ENCODE data around the gene BCL7C. TPM values are rescaled to one million over a fixed set of nuclear protein-coding genes. Genes with fewer than 3 reads are reported as not detected.

Gene BCL7C
- total RNA-seq, 1 donor from 2014 or later, result 35.0 TPM

- TF ChIP-seq CTCF (conservative IDR thresholded peaks at IDR 0.05), result no peak
- Mint-ChIP-seq H3K9me3 (no peaks in the 10 kb centered on the region), H3K27me3 (no peaks in the 10 kb centered on the region), H3K27ac (no peak overlapping the region), H3K36me3 (no peaks in the 10 kb centered on the region), H3K4me1 (ENCODE audit: unreplicated experiment) (peaks cover 4% of the 10 kb centered on the region), H3K4me3 (no peak overlapping the region)
- no peak for DNase-seq (ENCODE audit: extremely low spot score, unreplicated experiment)
These were observed 19.0 kb upstream of the BCL7C start for GRCh38 chr16:30912794-30913412.

GRCh38 chr16:30910427-30911029 lies 16.7 kb upstream of the BCL7C start:
- Mint-ChIP-seq H3K36me3 (no peaks in the 10 kb centered on the region), H3K9me3 (no peaks in the 10 kb centered on the region), H3K27me3 (no peaks in the 10 kb centered on the region), H3K4me1 (ENCODE audit: unreplicated experiment) (peaks cover 4% of the 10 kb centered on the region), H3K4me3 (no peak overlapping the region), H3K27ac (no peak overlapping the region)
- no peak for TF ChIP-seq CTCF (conservative IDR thresholded peaks at IDR 0.05)
- DNase-seq (ENCODE audit: extremely low spot score, unreplicated experiment), result no peak

- Mint-ChIP-seq H3K4me3 (no peak overlapping the region), H3K27ac (no peak overlapping the region), H3K36me3 (no peaks in the 10 kb centered on the region), H3K27me3 (no peaks in the 10 kb centered on the region), H3K4me1 (ENCODE audit: unreplicated experiment) (peaks cover 13% of the 10 kb centered on the region), H3K9me3 (no peaks in the 10 kb centered on the region)
- DNase-seq (ENCODE audit: extremely low spot score, unreplicated experiment), result no peak
- no peak for TF ChIP-seq CTCF (conservative IDR thresholded peaks at IDR 0.05)
These were observed 13.2 kb upstream of the BCL7C start for GRCh38 chr16:30907064-30907463.

- DNase-seq (ENCODE audit: extremely low spot score, unreplicated experiment), result no peak
- TF ChIP-seq CTCF (conservative IDR thresholded peaks at IDR 0.05), result no peak
- Mint-ChIP-seq H3K36me3 (no peaks in the 10 kb centered on the region), H3K27ac (no peak overlapping the region), H3K4me3 (no peak overlapping the region), H3K4me1 (ENCODE audit: unreplicated experiment) (peaks cover 13% of the 10 kb centered on the region), H3K9me3 (no peaks in the 10 kb centered on the region), H3K27me3 (no peaks in the 10 kb centered on the region)
These were observed 10.4 kb upstream of the BCL7C start for GRCh38 chr16:30904114-30904780.

GRCh38 chr16:30903596-30903995 lies 9.7 kb upstream of the BCL7C start:
- H3K27ac Mint-ChIP-seq, result peak overlapping the region; percentile 1
- DNase-seq (ENCODE audit: extremely low spot score, unreplicated experiment), result no peak
- no peaks in the 10 kb centered on the region for H3K36me3 Mint-ChIP-seq
- H3K9me3 Mint-ChIP-seq, result no peaks in the 10 kb centered on the region
- H3K27me3 Mint-ChIP-seq, result no peaks in the 10 kb centered on the region
- no peak overlapping the region for H3K4me3 Mint-ChIP-seq
- TF ChIP-seq CTCF (conservative IDR thresholded peaks at IDR 0.05), result no peak
- peaks cover 9% of the 10 kb centered on the region for H3K4me1 Mint-ChIP-seq (ENCODE audit: unreplicated experiment)
